ENCODE measurements around the gene VAV1. TPM values are rescaled to one million over a fixed set of nuclear protein-coding genes. Genes with fewer than 3 reads are reported as not detected.

The VAV1 gene
- total and polyA plus RNA-seq, 9 donors = 0.71 to 5.0 (median 2.0) TPM

GRCh38 chr19:6820237-6820636 is 47.7 kb downstream of the VAV1 start:
- TF ChIP-seq EP300 (IDR thresholded peaks at IDR 0.05) = no peak
- TF ChIP-seq POLR2A (IDR thresholded peaks at IDR 0.05) = no peak
- no peak for TF ChIP-seq CTCF (IDR thresholded peaks at IDR 0.05)
- Histone ChIP-seq H3K4me3 (no peak overlapping the region), H3K9me3 (peaks cover 0 to 4% of the 10 kb centered on the region in 2 donors), H3K36me3 (no peaks in the 10 kb centered on the region), H3K27me3 (no peaks in the 10 kb centered on the region), H3K27ac (no peak overlapping the region), H3K4me1 (ENCODE audit: insufficient read depth) (no peaks in the 10 kb centered on the region)
- WGBS, 3 donors = 91 to 94% (median 94%) methylated on average over 4 of the region's 4 CpGs
- intact Hi-C loops (cut with DNase I) = no loop called here
- DNase-seq = no peak

- H3K4me1 ChIP-seq (ENCODE audit: insufficient read depth) = no peaks in the 10 kb centered on the region
- H3K4me3 ChIP-seq = no peak overlapping the region
- no peak for DNase-seq
- no peaks in the 10 kb centered on the region for H3K36me3 ChIP-seq
- no peak overlapping the region for H3K27ac ChIP-seq
- no peak for TF ChIP-seq CTCF (IDR thresholded peaks at IDR 0.05)
- no peak for TF ChIP-seq POLR2A (IDR thresholded peaks at IDR 0.05)
- TF ChIP-seq EP300 (IDR thresholded peaks at IDR 0.05) = no peak
- H3K9me3 ChIP-seq = peaks cover 0 to 4% of the 10 kb centered on the region in 2 donors
- intact Hi-C loops (cut with DNase I) = no loop called here
- H3K27me3 ChIP-seq = no peaks in the 10 kb centered on the region
- WGBS, 3 donors = 76 to 82% (median 78%) methylated on average over 17 of the region's 17 CpGs
Measured at GRCh38 chr19:6821639-6822310, 49.3 kb downstream of the VAV1 start.

- TF ChIP-seq POLR2A (IDR thresholded peaks at IDR 0.05) = no peak
- TF ChIP-seq EP300 (IDR thresholded peaks at IDR 0.05) = no peak
- no peak for TF ChIP-seq CTCF (IDR thresholded peaks at IDR 0.05)
- H3K27me3 ChIP-seq = no peaks in the 10 kb centered on the region
- no peak overlapping the region for H3K27ac ChIP-seq
- WGBS, 3 donors = 44 to 70% (median 45%) methylated on average over 23 to 25 of the region's 25 CpGs
- H3K36me3 ChIP-seq = no peaks in the 10 kb centered on the region
- no peak overlapping the region for H3K4me3 ChIP-seq
- no peak for DNase-seq
- no peaks in the 10 kb centered on the region for H3K4me1 ChIP-seq (ENCODE audit: insufficient read depth)
- peaks cover 0 to 4% of the 10 kb centered on the region in 2 donors for H3K9me3 ChIP-seq
- intact Hi-C loops (cut with DNase I) = no loop called here
Measured at GRCh38 chr19:6822311-6822670, 49.8 kb downstream of the VAV1 start.

GRCh38 chr19:6825076-6825774 is 52.7 kb downstream of the VAV1 start:
- Histone ChIP-seq H3K27me3 (no peaks in the 10 kb centered on the region), H3K36me3 (no peaks in the 10 kb centered on the region), H3K4me1 (ENCODE audit: insufficient read depth) (no peaks in the 10 kb centered on the region), H3K27ac (no peak overlapping the region), H3K4me3 (no peak overlapping the region), H3K9me3 (peaks cover 0 to 4% of the 10 kb centered on the region in 2 donors)
- 71 to 80% (median 74%) methylated on average over 12 of the region's 12 CpGs for WGBS, 3 donors
- DNase-seq = no peak
- intact Hi-C loops (cut with DNase I) = no loop called here
- TF ChIP-seq POLR2A (IDR thresholded peaks at IDR 0.05) (no peak), EP300 (IDR thresholded peaks at IDR 0.05) (no peak), CTCF (IDR thresholded peaks at IDR 0.05) (no peak)

Data from ovary (tissue), 9 donors.